Activated CD4-positive, alpha-beta memory T cell treated with anti-CD3 and anti-CD28 coated beads for 36 hours (primary cell): ENCODE measurements around the gene CPNE4. TPM values are rescaled to one million over a fixed set of nuclear protein-coding genes. Genes with fewer than 3 reads are reported as not detected.
A peak's percentile ranks its signal among the peaks of the same experiment; 100 is the strongest.

Source experiments
- CTCF ChIA-PET: fragments of 350-600 bp; sonication (Branson Sonifier 250); formaldehyde crosslinking; loops from one replicate; lab custom pipeline; 2021; ENCODE audit warnings: antibody characterized with exemption, inconsistent platforms; lab: Charles Lee
- POLR2A ChIA-PET: fragments of 350-600 bp; sonication (Branson Sonifier 250); formaldehyde crosslinking; loops from one replicate; lab custom pipeline; 2021; ENCODE audit warnings: antibody characterized with exemption; lab: Charles Lee
- DNase-seq: peaks from one replicate; pipeline ENCODE4 v3.0.0-alpha.2; 2020
- H3K27ac Mint-ChIP-seq: one replicate; pipeline ENCODE4 v1.8.0; 2021; ENCODE audit warnings: mixed read lengths
- H3K27me3 Mint-ChIP-seq: one replicate; pipeline ENCODE4 v1.8.0; 2021; ENCODE audit warnings: mixed read lengths
- H3K36me3 Mint-ChIP-seq: one replicate; pipeline ENCODE4 v1.8.0; 2021; ENCODE audit warnings: mixed read lengths
- H3K4me1 Mint-ChIP-seq: one replicate; pipeline ENCODE4 v1.8.0; 2021; ENCODE audit warnings: low read depth, mixed read lengths
- H3K4me3 Mint-ChIP-seq: one replicate; pipeline ENCODE4 v1.8.0; 2021; ENCODE audit warnings: mild to moderate bottlenecking, mixed read lengths
- H3K9me3 Mint-ChIP-seq: one replicate; pipeline ENCODE4 v1.8.0; 2021; ENCODE audit warnings: mixed read lengths
- intact Hi-C: fragments of 100-400 bp; cut with micrococcal nuclease; formaldehyde crosslinking; loops from one replicate; pipeline ENCODE4 v1.15.1; 2023
- total RNA-seq, 2 experiments: library from RNA; stranded (reverse); gene quantifications; one replicate each; pipeline ENCODE4 v1.2.3, GENCODE V29; 2021

The CPNE4 gene
- total RNA-seq, 2 experiments from 2014 or later: not detected

- Mint-ChIP-seq H3K27me3 (peaks cover 12% of the 10 kb centered on the region), H3K27ac (no peak overlapping the region), H3K9me3 (no peaks in the 10 kb centered on the region), H3K4me3 (no peak overlapping the region), H3K36me3 (no peaks in the 10 kb centered on the region), H3K4me1 (no peaks in the 10 kb centered on the region)
- ChIA-PET CTCF (no interaction called here), POLR2A (no interaction called here)
- intact Hi-C loops: no loop called here
- DNase-seq: no peak
Observed at GRCh38 chr3:131739211-131739610, 295.6 kb downstream of the CPNE4 start.

- no peak for DNase-seq
- H3K4me3 Mint-ChIP-seq: no peak overlapping the region
- POLR2A ChIA-PET: no interaction called here
- no peaks in the 10 kb centered on the region for H3K9me3 Mint-ChIP-seq
- H3K27me3 Mint-ChIP-seq: peaks cover 19% of the 10 kb centered on the region
- H3K27ac Mint-ChIP-seq: no peak overlapping the region
- no peaks in the 10 kb centered on the region for H3K36me3 Mint-ChIP-seq
- intact Hi-C loops: no loop called here
- CTCF ChIA-PET: no interaction called here
- H3K4me1 Mint-ChIP-seq: no peaks in the 10 kb centered on the region
Observed at GRCh38 chr3:131738095-131738494, 296.7 kb downstream of the CPNE4 start.

- Mint-ChIP-seq H3K9me3 (no peaks in the 10 kb centered on the region), H3K4me3 (no peak overlapping the region), H3K4me1 (peaks cover 18% of the 10 kb centered on the region), H3K36me3 (no peaks in the 10 kb centered on the region), H3K27me3 (peaks cover 19% of the 10 kb centered on the region), H3K27ac (no peak overlapping the region)
- no peak for DNase-seq
- ChIA-PET CTCF (no interaction called here), POLR2A (no interaction called here)
- intact Hi-C loops: no loop called here
Observed at GRCh38 chr3:131735544-131735943, 299.3 kb downstream of the CPNE4 start.

- no peak overlapping the region for H3K27ac Mint-ChIP-seq
Observed at GRCh38 chr3:131735116-131735515, 299.7 kb downstream of the CPNE4 start.

GRCh38 chr3:131733086-131733841, 301.6 kb downstream of the CPNE4 start:
- H3K27me3 Mint-ChIP-seq: peaks cover 15% of the 10 kb centered on the region
- no peak overlapping the region for H3K27ac Mint-ChIP-seq
- H3K4me3 Mint-ChIP-seq: no peak overlapping the region
- H3K9me3 Mint-ChIP-seq: no peaks in the 10 kb centered on the region
- peaks cover 21% of the 10 kb centered on the region for H3K4me1 Mint-ChIP-seq
- intact Hi-C loops: no loop called here
- POLR2A ChIA-PET: no interaction called here
- CTCF ChIA-PET: no interaction called here
- DNase-seq: no peak
- no peaks in the 10 kb centered on the region for H3K36me3 Mint-ChIP-seq

More at GRCh38 chr3:131735116-131735515, 299.7 kb downstream of the CPNE4 start:
- intact Hi-C loops: no loop called here
- Mint-ChIP-seq H3K4me1 (peaks cover 18% of the 10 kb centered on the region), H3K27me3 (peaks cover 16% of the 10 kb centered on the region), H3K9me3 (no peaks in the 10 kb centered on the region), H3K4me3 (no peak overlapping the region), H3K36me3 (no peaks in the 10 kb centered on the region)
- CTCF ChIA-PET: no interaction called here
- DNase-seq: no peak
- POLR2A ChIA-PET: no interaction called here

- peak; percentile 72 for DNase-seq
- intact Hi-C loops: loop anchor here (2.0 kb wide), 1 partner anchor 17 kb away; no protein-coding TSS in a partner anchor
- H3K9me3 Mint-ChIP-seq: no peaks in the 10 kb centered on the region
- no peaks in the 10 kb centered on the region for H3K36me3 Mint-ChIP-seq
- no peak overlapping the region for H3K4me3 Mint-ChIP-seq
- peaks cover 21% of the 10 kb centered on the region for H3K4me1 Mint-ChIP-seq
- no peak overlapping the region for H3K27ac Mint-ChIP-seq
- H3K27me3 Mint-ChIP-seq: peaks cover 16% of the 10 kb centered on the region
- ChIA-PET CTCF (no interaction called here), POLR2A (no interaction called here)
Observed at GRCh38 chr3:131731709-131732108, 303.1 kb downstream of the CPNE4 start.

- H3K36me3 Mint-ChIP-seq: no peaks in the 10 kb centered on the region
- CTCF ChIA-PET: no interaction called here
- H3K4me1 Mint-ChIP-seq: peaks cover 21% of the 10 kb centered on the region
- intact Hi-C loops: loop anchor here (2.0 kb wide), 1 partner anchor 16 kb away; no protein-coding TSS in a partner anchor
- POLR2A ChIA-PET: no interaction called here
- no peak for DNase-seq
- no peak overlapping the region for H3K27ac Mint-ChIP-seq
- H3K27me3 Mint-ChIP-seq: peaks cover 16% of the 10 kb centered on the region
- no peak overlapping the region for H3K4me3 Mint-ChIP-seq
- no peaks in the 10 kb centered on the region for H3K9me3 Mint-ChIP-seq
Observed at GRCh38 chr3:131730581-131730980, 304.2 kb downstream of the CPNE4 start.

GRCh38 chr3:131729643-131730017, 305.2 kb downstream of the CPNE4 start:
- no peak overlapping the region for H3K4me3 Mint-ChIP-seq
- no peak for DNase-seq
- CTCF ChIA-PET: no interaction called here
- no peaks in the 10 kb centered on the region for H3K36me3 Mint-ChIP-seq
- peaks cover 21% of the 10 kb centered on the region for H3K4me1 Mint-ChIP-seq
- peaks cover 14% of the 10 kb centered on the region for H3K27me3 Mint-ChIP-seq
- no peaks in the 10 kb centered on the region for H3K9me3 Mint-ChIP-seq
- intact Hi-C loops: loop anchor here (2.0 kb wide), 1 partner anchor 15 kb away; no protein-coding TSS in a partner anchor
- no peak overlapping the region for H3K27ac Mint-ChIP-seq
- POLR2A ChIA-PET: no interaction called here

- Mint-ChIP-seq H3K4me1 (peaks cover 21% of the 10 kb centered on the region), H3K9me3 (no peaks in the 10 kb centered on the region), H3K27me3 (peaks cover 10% of the 10 kb centered on the region), H3K4me3 (no peak overlapping the region), H3K36me3 (no peaks in the 10 kb centered on the region), H3K27ac (no peak overlapping the region)
- intact Hi-C loops: no loop called here
- CTCF ChIA-PET: no interaction called here
- DNase-seq: no peak
- POLR2A ChIA-PET: no interaction called here
Observed at GRCh38 chr3:131728898-131729642, 305.7 kb downstream of the CPNE4 start.

- no peak overlapping the region for H3K4me3 Mint-ChIP-seq
- intact Hi-C loops: no loop called here
- no peaks in the 10 kb centered on the region for H3K9me3 Mint-ChIP-seq
- CTCF ChIA-PET: no interaction called here
- H3K36me3 Mint-ChIP-seq: no peaks in the 10 kb centered on the region
- no peak overlapping the region for H3K27ac Mint-ChIP-seq
- peaks cover 8% of the 10 kb centered on the region for H3K27me3 Mint-ChIP-seq
- no peak for DNase-seq
- POLR2A ChIA-PET: no interaction called here
- peaks cover 2% of the 10 kb centered on the region for H3K4me1 Mint-ChIP-seq
Observed at GRCh38 chr3:131725414-131725813, 309.4 kb downstream of the CPNE4 start.

- no peaks in the 10 kb centered on the region for H3K4me1 Mint-ChIP-seq
- H3K36me3 Mint-ChIP-seq: no peaks in the 10 kb centered on the region
- POLR2A ChIA-PET: no interaction called here
- H3K4me3 Mint-ChIP-seq: no peak overlapping the region
- H3K27ac Mint-ChIP-seq: no peak overlapping the region
- DNase-seq: no peak
- CTCF ChIA-PET: no interaction called here
- intact Hi-C loops: no loop called here
- H3K27me3 Mint-ChIP-seq: peaks cover 8% of the 10 kb centered on the region
- no peaks in the 10 kb centered on the region for H3K9me3 Mint-ChIP-seq
Observed at GRCh38 chr3:131723343-131723742, 311.5 kb downstream of the CPNE4 start.

- H3K4me1 Mint-ChIP-seq: peaks cover 9% of the 10 kb centered on the region
- H3K27me3 Mint-ChIP-seq: no peaks in the 10 kb centered on the region
- H3K36me3 Mint-ChIP-seq: no peaks in the 10 kb centered on the region
- no peak overlapping the region for H3K27ac Mint-ChIP-seq
- POLR2A ChIA-PET: no interaction called here
- no peak for DNase-seq
- no peak overlapping the region for H3K4me3 Mint-ChIP-seq
- CTCF ChIA-PET: no interaction called here
- no peaks in the 10 kb centered on the region for H3K9me3 Mint-ChIP-seq
- intact Hi-C loops: no loop called here
Observed at GRCh38 chr3:131717493-131717892, 317.3 kb downstream of the CPNE4 start.
